ENCODE measurements around the gene RRM2. TPM values are rescaled to one million over a fixed set of nuclear protein-coding genes. Genes with fewer than 3 reads are reported as not detected.

Gene RRM2
- total and polyA plus RNA-seq, 4 donors, result 16.6 to 42.4 (median 29.6) TPM

DNA sequence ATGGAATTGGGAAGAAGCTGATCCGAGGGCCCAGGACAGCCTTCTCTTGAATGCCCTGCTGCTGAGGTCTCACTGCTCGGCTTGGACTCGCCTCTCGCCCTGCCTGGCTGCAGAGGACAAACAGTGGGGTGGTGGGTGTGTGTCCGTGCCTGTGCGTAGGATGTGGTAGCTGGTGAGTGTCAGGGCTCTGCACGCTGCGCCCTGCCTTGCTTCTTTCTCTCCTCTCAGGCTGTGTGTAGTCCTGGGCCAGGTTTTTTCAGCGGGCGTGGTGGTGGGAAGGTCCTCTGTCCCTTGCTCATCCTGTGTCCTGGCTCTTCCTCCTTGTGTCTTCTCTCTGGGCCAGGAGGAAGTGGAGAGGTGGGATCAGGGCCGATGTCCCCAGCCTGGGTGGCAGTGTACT, 44.8 kb downstream of the RRM2 start:
- WGBS (ENCODE audit: insufficient coverage), result 91% methylated on average over 9 of the region's 11 CpGs
- Histone ChIP-seq H3K27ac (ENCODE audit: low read depth, low read length) (no peak overlapping the region), H3K36me3 (ENCODE audit: control insufficient read depth, insufficient read depth, low read length) (peaks cover 3% of the 10 kb centered on the region), H3K27me3 (ENCODE audit: control insufficient read depth, insufficient read depth, low read length) (no peaks in the 10 kb centered on the region), H3K4me3 (ENCODE audit: low read depth, low read length) (no peak overlapping the region), H3K4me1 (ENCODE audit: control insufficient read depth, insufficient read depth, low read length) (peaks cover 69% of the 10 kb centered on the region), H3K9me3 (ENCODE audit: control insufficient read depth, insufficient read depth, low read length) (no peaks in the 10 kb centered on the region)
- no peak for DNase-seq (ENCODE audit: low read depth in 4 of 6, low spot score in 6 of 6)

DNA sequence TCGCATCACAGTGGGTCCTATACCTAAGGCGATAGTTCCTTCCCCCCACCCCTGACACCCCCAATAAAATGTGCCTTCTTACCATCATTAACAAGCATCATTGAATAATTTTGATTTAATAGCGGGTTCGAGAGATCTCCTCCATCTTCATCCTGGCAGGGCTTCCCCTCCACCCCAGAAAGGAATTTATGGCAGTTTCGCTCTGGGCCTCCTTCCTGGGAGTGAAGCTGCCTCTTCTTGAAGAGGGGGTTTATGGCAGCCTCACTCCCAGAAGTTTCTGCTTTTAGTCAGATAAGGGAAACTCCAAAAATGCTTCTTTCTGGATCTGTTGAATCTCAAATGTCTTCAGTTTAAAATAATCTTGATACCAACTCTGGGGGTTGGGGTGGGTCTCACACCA, 45.7 kb downstream of the RRM2 start:
- Histone ChIP-seq H3K4me3 (ENCODE audit: low read depth, low read length) (no peak overlapping the region), H3K36me3 (ENCODE audit: control insufficient read depth, insufficient read depth, low read length) (peaks cover 3% of the 10 kb centered on the region), H3K27ac (ENCODE audit: low read depth, low read length) (no peak overlapping the region), H3K9me3 (ENCODE audit: control insufficient read depth, insufficient read depth, low read length) (no peaks in the 10 kb centered on the region), H3K27me3 (ENCODE audit: control insufficient read depth, insufficient read depth, low read length) (no peaks in the 10 kb centered on the region), H3K4me1 (ENCODE audit: control insufficient read depth, insufficient read depth, low read length) (peaks cover 65% of the 10 kb centered on the region)
- no peak for DNase-seq (ENCODE audit: low read depth in 4 of 6, low spot score in 6 of 6)
- 89% methylated on average over 4 of the region's 5 CpGs for WGBS (ENCODE audit: insufficient coverage)

DNA sequence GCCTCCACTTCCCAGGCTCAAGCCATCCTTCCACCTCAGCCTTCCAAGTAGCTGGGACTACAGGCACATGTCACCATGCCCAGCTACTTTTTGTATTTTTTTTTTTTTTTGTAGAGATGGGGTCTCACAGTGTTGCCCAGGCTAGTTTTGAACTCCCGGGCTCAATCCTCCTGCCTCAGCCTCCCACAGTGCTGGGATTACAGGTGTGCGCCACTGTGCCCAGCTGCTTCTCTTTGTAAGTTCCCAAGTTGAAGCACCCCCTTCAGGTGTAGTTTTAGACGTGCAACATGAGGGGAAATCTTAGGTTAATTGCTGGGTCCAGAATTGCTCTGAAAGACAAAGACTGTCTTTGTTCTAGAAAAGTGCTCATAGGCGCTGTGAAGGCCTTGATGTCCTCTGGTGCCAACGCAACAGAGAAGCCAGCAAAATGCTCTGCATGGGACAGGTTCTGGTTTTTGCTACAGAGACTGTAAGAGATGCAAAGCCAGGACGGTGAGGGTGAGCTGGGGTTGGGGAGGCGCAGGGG, 46.6 kb downstream of the RRM2 start:
- H3K27ac ChIP-seq (ENCODE audit: low read depth, low read length), result no peak overlapping the region
- no peak overlapping the region for H3K4me3 ChIP-seq (ENCODE audit: low read depth, low read length)
- peaks cover 3% of the 10 kb centered on the region for H3K36me3 ChIP-seq (ENCODE audit: control insufficient read depth, insufficient read depth, low read length)
- H3K27me3 ChIP-seq (ENCODE audit: control insufficient read depth, insufficient read depth, low read length), result no peaks in the 10 kb centered on the region
- WGBS (ENCODE audit: insufficient coverage), result 77% methylated on average over 7 of the region's 7 CpGs
- no peaks in the 10 kb centered on the region for H3K9me3 ChIP-seq (ENCODE audit: control insufficient read depth, insufficient read depth, low read length)
- no peak for DNase-seq (ENCODE audit: low read depth in 4 of 6, low spot score in 6 of 6)
- H3K4me1 ChIP-seq (ENCODE audit: control insufficient read depth, insufficient read depth, low read length), result peaks cover 58% of the 10 kb centered on the region

DNA sequence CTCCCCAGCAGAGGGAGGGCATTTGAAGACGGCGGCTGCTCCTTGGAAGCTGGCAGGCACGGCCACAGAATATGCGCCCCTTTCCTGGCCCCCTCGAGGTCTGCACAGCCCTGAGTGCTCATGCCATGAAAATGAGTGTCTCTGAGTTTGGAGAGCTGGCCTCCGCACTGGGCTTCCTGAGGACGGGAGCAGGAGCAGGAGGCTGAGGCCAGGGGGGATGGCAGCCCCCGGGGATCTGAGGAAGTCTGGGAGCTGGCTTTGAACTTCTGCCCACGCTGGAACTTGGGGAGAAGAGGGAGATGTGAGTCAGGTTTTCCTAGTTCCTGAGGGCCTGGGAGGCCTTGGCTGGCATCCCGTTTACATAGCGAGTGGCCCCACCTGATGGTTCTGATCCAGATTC, 47.0 kb downstream of the RRM2 start:
- Histone ChIP-seq H3K4me3 (ENCODE audit: low read depth, low read length) (no peak overlapping the region), H3K27me3 (ENCODE audit: control insufficient read depth, insufficient read depth, low read length) (no peaks in the 10 kb centered on the region), H3K36me3 (ENCODE audit: control insufficient read depth, insufficient read depth, low read length) (peaks cover 3% of the 10 kb centered on the region), H3K4me1 (ENCODE audit: control insufficient read depth, insufficient read depth, low read length) (peaks cover 53% of the 10 kb centered on the region), H3K9me3 (ENCODE audit: control insufficient read depth, insufficient read depth, low read length) (no peaks in the 10 kb centered on the region), H3K27ac (ENCODE audit: low read depth, low read length) (no peak overlapping the region)
- 70% methylated on average over 11 of the region's 11 CpGs for WGBS (ENCODE audit: insufficient coverage)
- no peak for DNase-seq (ENCODE audit: low read depth in 4 of 6, low spot score in 6 of 6)

DNA sequence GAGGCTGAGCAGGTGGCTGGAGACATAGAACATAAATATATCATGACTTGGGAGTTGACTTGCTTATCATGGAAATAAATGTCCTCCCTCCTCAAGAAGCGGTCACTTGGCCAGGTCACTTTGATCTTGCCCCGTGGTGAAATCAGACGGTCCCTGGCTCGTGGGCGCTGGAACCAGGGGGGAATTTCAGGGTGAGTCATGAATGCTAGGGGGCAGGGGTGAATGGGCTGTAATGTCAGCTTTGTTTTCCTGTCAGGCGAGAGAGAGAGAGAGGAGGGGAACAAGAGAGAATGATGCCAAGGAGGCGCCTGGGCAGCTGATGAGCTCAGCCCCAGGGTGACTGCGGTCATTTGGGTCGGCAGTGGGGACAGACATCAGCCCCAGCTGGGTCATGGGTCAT, 47.7 kb downstream of the RRM2 start:
- 38% methylated on average over 8 of the region's 9 CpGs for WGBS (ENCODE audit: insufficient coverage)
- Histone ChIP-seq H3K27me3 (ENCODE audit: control insufficient read depth, insufficient read depth, low read length) (no peaks in the 10 kb centered on the region), H3K36me3 (ENCODE audit: control insufficient read depth, insufficient read depth, low read length) (peaks cover 3% of the 10 kb centered on the region), H3K9me3 (ENCODE audit: control insufficient read depth, insufficient read depth, low read length) (no peaks in the 10 kb centered on the region), H3K4me1 (ENCODE audit: control insufficient read depth, insufficient read depth, low read length) (peaks cover 51% of the 10 kb centered on the region), H3K27ac (ENCODE audit: low read depth, low read length) (no peak overlapping the region), H3K4me3 (ENCODE audit: low read depth, low read length) (no peak overlapping the region)
- no peak for DNase-seq (ENCODE audit: low read depth in 4 of 6, low spot score in 6 of 6)

DNA sequence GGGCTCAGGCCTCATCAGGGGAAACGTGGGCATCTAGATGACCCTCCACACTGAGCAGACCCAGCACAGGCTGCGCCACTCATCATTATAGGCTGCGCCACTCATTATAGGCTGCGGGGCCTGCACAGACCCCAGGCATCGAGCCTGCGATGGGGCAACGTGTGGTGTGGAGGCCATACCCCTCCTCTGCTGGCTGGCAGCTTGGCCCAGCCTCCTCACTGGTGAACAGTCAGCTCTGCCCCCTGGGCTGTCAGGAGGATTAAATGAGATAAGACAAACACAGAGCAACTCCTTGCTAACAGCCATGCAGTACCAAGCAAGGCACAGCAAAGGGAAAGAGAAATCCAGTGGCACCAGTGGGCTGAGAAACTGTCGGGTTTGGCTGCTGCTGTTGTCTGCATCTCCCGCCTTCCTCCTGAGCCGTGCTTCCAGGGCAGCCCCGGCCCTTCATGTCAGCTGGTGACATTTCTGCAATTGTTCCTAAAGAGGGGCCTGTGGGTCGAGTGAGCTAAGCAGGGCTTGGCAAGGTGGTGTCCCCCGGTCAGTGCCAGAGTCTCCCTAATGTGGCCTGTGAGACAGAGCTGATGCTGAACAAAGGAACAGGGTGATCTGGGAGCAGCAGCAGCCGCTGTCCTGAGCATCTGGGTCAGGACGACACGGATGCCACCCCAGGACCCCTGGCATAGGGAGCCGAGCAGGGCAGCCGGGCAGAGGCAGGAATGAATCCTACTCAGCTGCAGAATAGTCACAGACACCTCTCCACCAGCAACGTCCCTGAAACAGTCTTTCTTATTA, 48.7 kb downstream of the RRM2 start:
- Histone ChIP-seq H3K4me3 (ENCODE audit: low read depth, low read length) (no peak overlapping the region), H3K27ac (ENCODE audit: low read depth, low read length) (no peak overlapping the region), H3K4me1 (ENCODE audit: control insufficient read depth, insufficient read depth, low read length) (peaks cover 46% of the 10 kb centered on the region), H3K36me3 (ENCODE audit: control insufficient read depth, insufficient read depth, low read length) (peaks cover under 1% of the 10 kb centered on the region), H3K9me3 (ENCODE audit: control insufficient read depth, insufficient read depth, low read length) (no peaks in the 10 kb centered on the region), H3K27me3 (ENCODE audit: control insufficient read depth, insufficient read depth, low read length) (no peaks in the 10 kb centered on the region)
- DNase-seq (ENCODE audit: low read depth in 4 of 6, low spot score in 6 of 6), result peak in 1 of 6 donors; percentile 34
- 63% methylated on average over 13 of the region's 19 CpGs for WGBS (ENCODE audit: insufficient coverage)

DNA sequence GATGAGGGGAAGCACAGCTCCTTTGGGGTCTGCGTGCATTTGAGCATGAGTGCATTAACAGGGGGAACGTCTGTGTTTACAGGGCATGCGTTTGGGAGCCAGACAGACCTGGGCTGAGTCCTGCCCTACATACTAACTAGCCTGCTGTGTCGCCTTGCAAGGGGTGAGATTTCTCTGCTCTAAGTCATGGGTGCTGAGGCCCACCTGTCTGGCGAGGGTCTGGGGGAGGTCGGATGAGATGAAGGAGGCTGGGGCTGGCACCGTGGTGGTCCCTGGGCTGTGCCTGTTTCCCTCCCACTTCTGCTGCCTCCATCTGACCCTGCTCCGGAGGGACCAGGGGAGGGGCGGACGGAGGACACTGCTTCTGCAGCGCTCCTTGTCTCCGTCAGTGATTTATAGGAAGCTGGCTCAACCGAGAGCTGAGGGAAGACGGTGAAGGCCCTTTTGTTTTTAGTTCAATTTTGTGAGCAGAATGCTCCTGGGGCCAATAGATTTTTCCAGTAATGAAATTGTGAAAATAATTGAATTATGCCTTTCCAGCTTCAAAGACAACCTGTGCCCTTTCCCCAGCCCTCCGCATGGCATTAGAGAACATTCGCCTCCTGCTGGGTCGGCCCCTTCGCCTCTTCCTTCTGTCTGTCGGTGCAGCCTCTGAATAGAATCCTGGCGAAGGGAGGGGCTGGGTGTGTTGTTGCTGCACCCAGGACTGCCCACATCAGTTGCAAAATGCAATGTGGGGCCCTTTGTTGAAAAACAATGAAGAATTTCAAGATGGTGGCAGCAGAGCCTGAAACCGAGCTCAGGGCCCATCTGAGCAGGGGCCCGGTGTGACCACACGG, 49.7 kb downstream of the RRM2 start:
- Histone ChIP-seq H3K27ac (ENCODE audit: low read depth, low read length) (no peak overlapping the region), H3K36me3 (ENCODE audit: control insufficient read depth, insufficient read depth, low read length) (no peaks in the 10 kb centered on the region), H3K4me1 (ENCODE audit: control insufficient read depth, insufficient read depth, low read length) (peaks cover 40% of the 10 kb centered on the region), H3K9me3 (ENCODE audit: control insufficient read depth, insufficient read depth, low read length) (no peaks in the 10 kb centered on the region), H3K27me3 (ENCODE audit: control insufficient read depth, insufficient read depth, low read length) (no peaks in the 10 kb centered on the region), H3K4me3 (ENCODE audit: low read depth, low read length) (no peak overlapping the region)
- WGBS (ENCODE audit: insufficient coverage), result 49% methylated on average over 14 of the region's 23 CpGs
- DNase-seq (ENCODE audit: low read depth in 4 of 6, low spot score in 6 of 6), result peak in 1 of 6 donors; percentile 73

DNA sequence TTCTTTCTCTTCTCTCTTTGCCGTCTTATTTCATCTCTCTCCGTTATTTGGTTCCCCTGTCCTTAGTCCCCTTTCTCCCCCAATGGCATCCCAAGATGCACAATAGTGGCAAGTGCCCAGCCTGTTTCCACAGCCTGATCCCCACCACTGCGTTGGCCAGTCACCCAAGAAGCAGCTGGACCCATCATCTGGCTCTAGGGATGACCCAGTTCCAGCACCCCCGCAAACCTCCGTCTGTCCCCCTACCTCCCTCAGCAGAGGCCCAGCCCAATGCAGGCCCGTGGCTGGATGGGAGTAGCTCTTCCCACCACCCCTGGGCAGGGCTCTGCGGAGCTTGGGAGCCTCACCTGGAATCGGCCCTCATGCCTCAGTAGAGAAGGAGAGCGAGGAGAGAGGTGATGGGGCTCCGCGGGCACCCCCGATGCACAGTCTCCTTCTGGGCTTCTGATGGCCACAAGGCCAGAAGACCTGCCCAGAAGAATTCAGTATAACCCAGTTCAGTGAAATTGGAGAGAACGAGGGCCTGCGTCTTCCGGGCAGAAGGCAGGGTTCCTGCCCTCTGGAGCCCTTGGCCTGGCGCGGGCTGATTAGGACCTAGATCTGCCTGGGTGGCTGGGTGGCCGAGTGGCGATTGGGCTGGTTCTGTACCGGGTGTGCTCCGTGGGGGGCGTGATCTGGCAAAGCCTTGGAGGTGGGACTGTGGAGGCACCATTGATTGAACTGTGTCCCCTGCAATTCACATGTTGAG, 50.9 kb downstream of the RRM2 start:
- 96% methylated on average over 21 of the region's 22 CpGs for WGBS (ENCODE audit: insufficient coverage)

DNA sequence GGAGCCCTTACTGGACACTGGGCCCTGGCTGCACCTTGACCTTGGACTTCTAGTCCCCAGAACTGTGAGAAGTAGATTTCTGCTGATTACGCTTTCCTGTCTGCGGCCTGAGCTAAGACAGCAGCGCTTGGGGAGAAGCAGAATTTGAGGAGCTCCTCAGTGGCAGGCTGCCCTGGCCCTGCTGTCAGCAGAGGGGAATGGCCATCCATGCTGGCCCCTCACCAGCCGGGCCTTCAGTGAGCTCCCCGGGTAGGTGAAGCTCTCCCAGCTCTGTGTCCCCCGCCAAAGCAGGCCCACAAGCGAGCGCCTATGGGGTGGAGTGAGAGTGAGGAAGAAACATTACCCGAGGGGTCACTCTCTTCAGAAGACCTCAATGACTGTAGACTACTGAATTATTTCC, 51.6 kb downstream of the RRM2 start:
- no peak overlapping the region for H3K4me3 ChIP-seq (ENCODE audit: low read depth, low read length)
- H3K4me1 ChIP-seq (ENCODE audit: control insufficient read depth, insufficient read depth, low read length), result peaks cover 36% of the 10 kb centered on the region
- H3K9me3 ChIP-seq (ENCODE audit: control insufficient read depth, insufficient read depth, low read length), result no peaks in the 10 kb centered on the region
- no peak overlapping the region for H3K27ac ChIP-seq (ENCODE audit: low read depth, low read length)
- WGBS (ENCODE audit: insufficient coverage), result 92% methylated on average over 5 of the region's 9 CpGs
- H3K27me3 ChIP-seq (ENCODE audit: control insufficient read depth, insufficient read depth, low read length), result no peaks in the 10 kb centered on the region
- H3K36me3 ChIP-seq (ENCODE audit: control insufficient read depth, insufficient read depth, low read length), result no peaks in the 10 kb centered on the region
- DNase-seq (ENCODE audit: low read depth in 4 of 6, low spot score in 6 of 6), result no peak

More for the DNA sequence above, 50.9 kb downstream of the RRM2 start:
- no peak overlapping the region for H3K27ac ChIP-seq (ENCODE audit: low read depth, low read length)
- no peak overlapping the region for H3K4me3 ChIP-seq (ENCODE audit: low read depth, low read length)
- DNase-seq (ENCODE audit: low read depth in 4 of 6, low spot score in 6 of 6), result no peak
- H3K27me3 ChIP-seq (ENCODE audit: control insufficient read depth, insufficient read depth, low read length), result no peaks in the 10 kb centered on the region
- no peaks in the 10 kb centered on the region for H3K36me3 ChIP-seq (ENCODE audit: control insufficient read depth, insufficient read depth, low read length)
- no peaks in the 10 kb centered on the region for H3K9me3 ChIP-seq (ENCODE audit: control insufficient read depth, insufficient read depth, low read length)
- peaks cover 36% of the 10 kb centered on the region for H3K4me1 ChIP-seq (ENCODE audit: control insufficient read depth, insufficient read depth, low read length)

Data from spinal cord (tissue), 10 donors.